Measurements from ENCODE around the gene F11.

F11 gene

GRCh38 chr4:186298031-186298647, 32.1 kb downstream of the F11 start:
- Histone ChIP-seq H3K27me3 (peaks cover 27% of the 10 kb centered on the region), H3K4me3 (ENCODE audit: low read depth in 1 of 2, low read length in 1 of 2) (no peak overlapping the region), H3K4me1 (ENCODE audit: control insufficient read depth in 1 of 2, insufficient read depth in 1 of 2, low read depth in 1 of 2, low read length in 1 of 2) (no peaks in the 10 kb centered on the region), H3K36me3 (no peaks in the 10 kb centered on the region), H3K9me3 (no peaks in the 10 kb centered on the region), H3K27ac (no peak overlapping the region)
- TF ChIP-seq, protein P1, sequence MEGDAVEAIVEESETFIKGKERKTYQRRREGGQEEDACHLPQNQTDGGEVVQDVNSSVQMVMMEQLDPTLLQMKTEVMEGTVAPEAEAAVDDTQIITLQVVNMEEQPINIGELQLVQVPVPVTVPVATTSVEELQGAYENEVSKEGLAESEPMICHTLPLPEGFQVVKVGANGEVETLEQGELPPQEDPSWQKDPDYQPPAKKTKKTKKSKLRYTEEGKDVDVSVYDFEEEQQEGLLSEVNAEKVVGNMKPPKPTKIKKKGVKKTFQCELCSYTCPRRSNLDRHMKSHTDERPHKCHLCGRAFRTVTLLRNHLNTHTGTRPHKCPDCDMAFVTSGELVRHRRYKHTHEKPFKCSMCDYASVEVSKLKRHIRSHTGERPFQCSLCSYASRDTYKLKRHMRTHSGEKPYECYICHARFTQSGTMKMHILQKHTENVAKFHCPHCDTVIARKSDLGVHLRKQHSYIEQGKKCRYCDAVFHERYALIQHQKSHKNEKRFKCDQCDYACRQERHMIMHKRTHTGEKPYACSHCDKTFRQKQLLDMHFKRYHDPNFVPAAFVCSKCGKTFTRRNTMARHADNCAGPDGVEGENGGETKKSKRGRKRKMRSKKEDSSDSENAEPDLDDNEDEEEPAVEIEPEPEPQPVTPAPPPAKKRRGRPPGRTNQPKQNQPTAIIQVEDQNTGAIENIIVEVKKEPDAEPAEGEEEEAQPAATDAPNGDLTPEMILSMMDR (IDR thresholded peaks at IDR 0.05) = no peak

DNA sequence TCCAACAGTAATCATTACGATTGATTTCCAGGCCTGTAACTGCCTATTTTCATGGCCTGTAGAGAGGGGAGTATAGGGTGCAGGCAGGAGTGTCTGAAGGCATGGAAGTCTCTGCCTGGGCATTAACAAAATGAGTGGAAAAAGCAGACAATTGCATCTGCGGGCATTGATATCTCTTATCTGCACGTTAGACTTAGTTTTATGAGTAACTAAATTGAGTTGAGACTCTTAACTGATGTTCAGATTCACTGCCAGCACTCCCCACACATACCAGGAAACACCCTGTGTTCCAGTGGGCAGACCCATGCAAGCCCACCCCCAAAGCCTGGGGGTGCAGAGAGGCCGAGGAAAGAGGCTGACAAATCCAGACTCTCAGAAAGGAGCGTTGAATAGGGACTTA, 33.3 kb downstream of the F11 start:
- no peaks in the 10 kb centered on the region for H3K4me1 ChIP-seq (ENCODE audit: control insufficient read depth in 1 of 2, insufficient read depth in 1 of 2, low read depth in 1 of 2, low read length in 1 of 2)
- peaks cover 27% of the 10 kb centered on the region for H3K27me3 ChIP-seq
- H3K36me3 ChIP-seq = no peaks in the 10 kb centered on the region
- H3K4me3 ChIP-seq (ENCODE audit: low read depth in 1 of 2, low read length in 1 of 2) = no peak overlapping the region
- TF ChIP-seq, protein P1 (IDR thresholded peaks at IDR 0.05) = no peak
- no peak overlapping the region for H3K27ac ChIP-seq
- H3K9me3 ChIP-seq = no peaks in the 10 kb centered on the region

GRCh38 chr4:186300659-186301390, 34.8 kb downstream of the F11 start:
- TF ChIP-seq, protein P1 (IDR thresholded peaks at IDR 0.05) = no peak
- H3K4me3 ChIP-seq (ENCODE audit: low read depth in 1 of 2, low read length in 1 of 2) = no peak overlapping the region
- no peaks in the 10 kb centered on the region for H3K9me3 ChIP-seq
- H3K27ac ChIP-seq = no peak overlapping the region
- H3K27me3 ChIP-seq = peaks cover 27% of the 10 kb centered on the region
- H3K36me3 ChIP-seq = no peaks in the 10 kb centered on the region
- no peaks in the 10 kb centered on the region for H3K4me1 ChIP-seq (ENCODE audit: control insufficient read depth in 1 of 2, insufficient read depth in 1 of 2, low read depth in 1 of 2, low read length in 1 of 2)

DNA sequence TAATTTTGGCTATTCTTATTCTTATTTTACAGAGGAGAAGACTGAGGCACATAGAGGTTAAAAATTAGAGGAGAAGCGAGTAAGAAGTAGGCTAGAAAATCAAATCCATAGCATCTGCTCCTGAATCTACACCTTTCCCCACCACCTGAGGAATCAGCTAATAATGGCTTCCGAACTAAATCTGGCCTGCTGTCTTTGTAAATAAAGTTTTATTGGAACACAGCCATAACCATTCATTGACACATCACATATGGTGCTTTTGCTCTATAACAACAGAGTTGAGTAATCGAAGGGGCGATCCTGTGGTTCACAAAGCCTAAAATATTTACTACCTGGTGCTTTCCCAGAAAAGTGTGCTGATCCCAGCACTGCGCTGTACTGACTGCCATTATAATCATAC, 38.2 kb downstream of the F11 start:
- TF ChIP-seq, protein P1 (IDR thresholded peaks at IDR 0.05) = no peak
- Histone ChIP-seq H3K4me3 (ENCODE audit: low read depth in 1 of 2, low read length in 1 of 2) (no peak overlapping the region), H3K27me3 (peaks cover 3% of the 10 kb centered on the region), H3K27ac (no peak overlapping the region), H3K4me1 (ENCODE audit: control insufficient read depth in 1 of 2, insufficient read depth in 1 of 2, low read depth in 1 of 2, low read length in 1 of 2) (no peaks in the 10 kb centered on the region), H3K36me3 (no peaks in the 10 kb centered on the region), H3K9me3 (no peaks in the 10 kb centered on the region)

DNA sequence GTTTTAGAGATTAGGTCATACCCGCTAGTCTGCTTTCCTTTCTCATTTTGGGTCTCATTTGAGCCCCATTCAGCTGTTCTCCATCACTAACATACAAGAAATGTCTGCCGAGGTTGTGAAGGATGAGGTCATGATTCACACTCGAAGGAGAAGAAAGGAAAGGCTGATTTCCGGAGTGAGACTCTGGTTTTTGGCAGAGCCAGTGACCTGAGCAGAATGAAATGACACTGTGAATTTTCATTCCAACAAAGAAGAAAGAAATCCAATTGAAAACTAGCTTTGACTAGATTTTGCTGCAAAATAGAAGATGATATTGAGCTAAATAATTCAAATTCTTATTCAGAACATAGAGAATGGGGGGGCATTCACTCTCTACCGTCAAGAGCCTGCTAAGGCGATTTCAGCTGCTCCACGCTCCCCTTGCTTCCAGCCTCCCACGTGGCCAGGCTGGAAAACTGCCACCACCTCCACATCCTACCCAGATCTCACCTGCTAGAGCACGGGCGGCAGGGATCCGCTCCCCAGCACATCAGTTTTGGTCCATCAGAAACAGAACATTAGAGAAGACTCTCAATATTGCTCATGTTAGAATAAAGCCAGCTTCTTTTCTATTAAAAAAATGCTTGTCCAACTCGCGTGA, 39.0 kb downstream of the F11 start:
- Histone ChIP-seq H3K9me3 (no peaks in the 10 kb centered on the region), H3K4me3 (ENCODE audit: low read depth in 1 of 2, low read length in 1 of 2) (no peak overlapping the region), H3K27ac (no peak overlapping the region), H3K27me3 (no peaks in the 10 kb centered on the region), H3K4me1 (ENCODE audit: control insufficient read depth in 1 of 2, insufficient read depth in 1 of 2, low read depth in 1 of 2, low read length in 1 of 2) (no peaks in the 10 kb centered on the region), H3K36me3 (no peaks in the 10 kb centered on the region)
- TF ChIP-seq, protein P1 (IDR thresholded peaks at IDR 0.05) = no peak

Data from neutrophil (primary cell).